Right kidney (tissue), 1 donor: ENCODE data around the gene MROH2A.

Source experiments
- DNase-seq: peaks from one replicate; pipeline ENCODE4 v3.0.0-alpha.2; 2016

MROH2A gene

GRCh38 chr2:233818639-233819621 lies 40.8 kb downstream of the MROH2A start:
- no peak for DNase-seq

DNA sequence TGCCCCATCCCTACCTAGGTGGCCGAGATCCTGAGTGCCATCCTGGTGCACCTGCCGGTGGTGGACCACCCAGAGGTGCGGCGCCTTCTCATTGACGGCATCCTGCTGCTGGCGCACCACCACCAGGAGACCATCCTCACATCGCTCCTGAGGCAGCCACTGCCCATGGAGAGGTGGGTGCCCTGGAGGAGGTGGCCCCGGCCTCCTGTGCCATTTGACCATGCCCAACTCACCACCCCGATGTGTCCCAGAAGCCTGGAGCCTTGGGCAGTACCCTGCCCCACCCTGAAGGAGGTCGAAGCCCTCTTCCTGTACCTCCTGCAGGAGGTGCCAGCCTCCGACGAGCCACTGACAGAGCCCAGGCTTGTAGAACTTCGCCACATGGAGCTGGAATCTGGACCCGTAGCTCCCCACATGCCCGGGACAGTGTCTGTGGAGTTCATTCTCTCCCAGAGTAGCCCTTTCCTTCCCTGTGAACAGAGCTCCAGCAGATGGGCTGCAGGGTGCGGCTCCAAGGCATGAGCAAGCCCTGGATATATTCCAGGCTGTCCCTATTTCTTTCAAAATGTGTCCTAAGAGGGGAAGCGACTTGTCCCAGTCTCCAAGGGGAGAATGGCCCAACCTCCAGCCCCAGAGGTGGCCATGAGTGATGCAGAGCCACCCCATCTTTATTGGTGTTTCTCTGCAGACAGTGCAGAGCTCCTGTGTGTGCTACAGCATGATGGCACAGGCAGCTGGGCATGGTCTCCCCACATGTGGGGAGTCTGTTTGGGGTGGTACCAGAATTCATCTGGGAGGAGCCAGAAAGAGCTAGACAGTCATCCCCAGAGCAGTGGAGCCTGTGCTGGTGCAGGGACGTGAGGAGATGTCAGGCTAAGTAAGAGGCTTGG lies 42.0 kb downstream of the MROH2A start:
- DNase-seq = no peak

GRCh38 chr2:233820774-233821105 lies 42.6 kb downstream of the MROH2A start:
- no peak for DNase-seq

DNA sequence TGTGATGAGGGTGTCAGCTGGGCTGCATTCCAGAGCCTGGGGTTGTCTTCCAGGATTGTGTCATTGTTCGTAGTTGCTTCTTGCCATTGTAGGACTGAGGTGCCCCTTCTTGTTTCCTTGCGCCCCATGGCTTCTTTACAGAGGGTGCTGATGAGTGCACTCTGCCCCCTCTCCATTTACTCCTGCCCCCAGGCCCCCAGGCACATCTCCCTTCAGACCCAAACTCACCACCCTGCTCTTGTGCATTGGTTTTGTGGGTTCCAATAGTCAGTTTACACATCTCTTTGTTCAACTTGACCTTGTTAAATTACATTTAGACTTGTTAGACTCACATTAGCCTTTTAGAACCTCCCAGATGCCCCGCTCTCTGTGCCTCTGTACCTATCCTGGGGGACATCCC lies 43.1 kb downstream of the MROH2A start:
- DNase-seq = no peak

DNA sequence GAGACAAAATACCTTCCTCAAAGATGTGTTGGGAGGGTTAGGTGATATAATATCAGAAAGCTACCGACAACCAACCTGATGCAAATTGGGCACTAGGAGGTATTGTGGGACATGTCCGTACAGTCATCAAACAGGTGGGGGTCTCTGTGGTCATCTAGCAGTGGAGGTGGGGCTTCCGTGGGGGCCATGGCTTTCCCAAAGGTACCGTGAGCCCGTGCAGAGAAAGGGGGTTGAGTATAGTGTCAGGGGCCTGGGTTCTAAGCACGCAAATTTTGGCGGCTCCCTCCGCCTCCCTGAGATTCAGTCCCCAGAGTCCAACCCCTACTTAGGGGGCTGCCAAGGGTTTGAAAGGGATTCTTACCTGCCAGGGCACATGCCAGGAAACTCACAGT lies 43.6 kb downstream of the MROH2A start:
- no peak for DNase-seq

GRCh38 chr2:233822101-233822771 lies 44.1 kb downstream of the MROH2A start:
- DNase-seq = no peak

GRCh38 chr2:233822781-233823730 lies 44.9 kb downstream of the MROH2A start:
- DNase-seq = no peak

- DNase-seq = no peak
Observed at GRCh38 chr2:233823731-233824121, 45.6 kb downstream of the MROH2A start.

DNA sequence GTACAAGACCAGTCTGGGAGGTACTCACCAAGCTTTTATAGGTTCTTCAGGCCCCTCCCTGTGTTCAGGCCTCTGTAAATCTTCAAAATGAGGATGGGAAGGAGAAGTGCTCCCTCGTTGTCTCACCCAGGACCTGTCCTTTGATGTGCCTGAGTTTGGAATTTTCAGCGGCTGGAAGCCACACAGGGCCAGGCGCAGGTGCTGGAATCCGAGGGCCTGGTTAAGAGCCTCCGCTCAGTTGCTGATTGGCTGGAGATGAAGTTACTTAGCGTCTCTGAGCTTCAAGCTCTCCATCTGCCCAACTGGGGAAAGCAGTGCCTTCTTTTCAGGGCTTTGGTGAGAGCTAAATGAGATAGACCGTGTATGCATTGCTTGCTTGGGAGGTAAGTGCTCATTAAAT lies 46.2 kb downstream of the MROH2A start:
- DNase-seq = no peak

GRCh38 chr2:233828546-233829192 lies 50.5 kb downstream of the MROH2A start:
- DNase-seq = no peak

DNA sequence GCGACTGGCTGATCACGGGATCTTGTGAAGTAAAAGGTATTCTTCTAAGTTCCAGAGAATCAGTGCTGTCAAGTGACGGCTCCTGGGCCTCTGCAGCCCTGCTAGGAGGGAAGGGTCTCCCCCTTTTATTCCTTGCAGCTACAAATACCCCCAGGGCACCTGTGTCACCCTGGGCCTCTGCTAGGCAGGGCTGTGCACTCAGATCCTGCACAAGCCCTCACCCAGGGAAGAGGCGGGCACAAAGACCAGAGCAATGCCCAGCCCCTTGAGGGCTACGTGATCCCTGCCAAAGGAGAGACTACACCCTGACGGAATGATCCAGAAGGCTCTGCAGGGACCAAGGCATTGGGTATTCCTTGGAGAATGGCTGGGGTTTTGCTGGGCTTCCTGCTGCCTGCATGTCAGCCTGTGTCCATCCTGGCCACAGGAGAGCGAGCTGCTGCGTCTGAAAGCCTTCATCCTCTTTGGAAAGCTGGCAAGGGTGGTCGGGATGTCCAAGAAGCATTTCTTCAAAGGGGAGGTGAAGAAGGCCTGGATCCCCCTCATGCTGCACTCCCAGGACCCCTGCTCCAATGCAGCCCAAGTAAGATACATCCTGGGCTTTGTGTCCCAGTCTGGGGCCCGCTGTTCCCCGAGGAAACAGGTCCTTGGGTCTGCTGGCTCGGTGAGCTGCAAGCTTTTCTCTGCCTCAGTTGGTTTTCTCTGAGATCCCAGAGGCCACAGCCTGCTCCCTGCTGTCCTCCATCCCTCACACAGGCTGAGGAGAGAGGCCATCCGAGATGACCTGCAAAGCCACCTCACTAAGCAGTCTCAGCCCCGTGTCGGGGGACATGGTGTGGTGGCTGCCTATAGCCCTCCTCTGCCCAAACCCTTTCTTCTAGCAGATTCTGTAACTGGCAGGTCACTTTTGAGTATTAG lies 51.3 kb downstream of the MROH2A start:
- no peak for DNase-seq

- no peak for DNase-seq
Observed at GRCh38 chr2:233830111-233830802, 52.1 kb downstream of the MROH2A start.

DNA sequence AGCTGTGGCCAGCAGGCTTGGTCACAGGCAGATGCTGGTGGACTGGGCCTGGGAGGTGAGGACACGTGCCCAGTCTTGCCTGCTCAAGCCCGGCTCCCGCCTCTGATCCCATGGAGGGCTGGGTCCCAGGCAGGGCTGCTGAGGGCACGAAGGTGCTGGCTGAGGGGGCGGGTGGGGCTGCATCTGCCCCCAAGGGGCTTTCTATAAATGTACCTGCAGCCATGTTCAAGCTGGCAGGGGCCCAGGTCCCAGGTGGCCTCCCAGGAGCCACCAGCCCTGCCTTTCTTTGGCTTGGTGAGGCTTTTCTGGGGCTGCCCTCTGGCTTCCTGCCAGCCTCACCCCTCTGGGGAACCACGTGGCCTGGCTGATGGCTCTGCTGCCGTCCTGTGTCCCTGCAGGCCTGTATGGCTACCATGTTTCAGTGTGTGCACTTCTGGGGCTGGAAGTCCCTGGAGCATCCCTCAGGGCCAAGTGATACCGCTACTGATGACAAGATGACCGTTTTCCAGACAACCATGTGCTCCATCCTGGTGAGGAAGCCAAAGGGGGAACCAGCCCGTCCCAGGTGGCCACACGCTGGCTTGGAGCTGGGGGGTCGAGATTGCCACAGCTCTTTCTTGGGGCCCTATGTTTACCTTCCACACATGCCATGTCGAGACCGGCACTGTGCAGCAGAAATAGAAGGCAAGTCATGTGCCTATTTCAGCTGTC lies 53.0 kb downstream of the MROH2A start:
- DNase-seq = no peak

- DNase-seq = no peak
Observed at GRCh38 chr2:233831861-233832260, 53.7 kb downstream of the MROH2A start.

- no peak for DNase-seq
Observed at GRCh38 chr2:233832414-233832813, 54.3 kb downstream of the MROH2A start.

GRCh38 chr2:233832869-233833311 lies 54.8 kb downstream of the MROH2A start:
- DNase-seq = no peak

DNA sequence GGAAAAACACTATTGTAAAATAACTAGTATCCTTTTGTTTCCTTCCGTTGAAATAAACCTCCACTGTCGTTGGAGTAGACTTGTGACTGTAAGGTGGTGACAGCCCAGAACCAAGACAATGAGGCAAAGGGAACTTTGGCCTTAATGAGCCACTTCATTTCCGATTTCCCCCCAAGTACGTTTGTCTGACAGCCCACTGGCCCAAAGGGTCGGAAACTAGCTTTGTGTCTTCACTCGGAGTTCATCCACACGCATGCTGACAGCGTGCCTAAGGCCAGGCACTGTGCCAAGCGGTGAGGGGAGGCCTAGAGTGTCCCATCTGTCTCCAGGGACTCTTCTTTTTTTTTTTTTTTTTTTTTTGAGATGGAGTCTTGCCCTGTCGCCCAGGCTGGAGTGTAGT lies 55.2 kb downstream of the MROH2A start:
- DNase-seq = no peak
